ENCODE results near the gene SFN. TPM values are rescaled to one million over a fixed set of nuclear protein-coding genes. Genes with fewer than 3 reads are reported as not detected.

SFN gene
- total and polyA plus RNA-seq, 2 of the 13 experiments (the other 11 are each of a cell fraction or from before 2014, with no cell fraction given), result 4.3 to 5.6 TPM

- TF ChIP-seq FOSL2 (CRISPR knock-in tag; IDR thresholded peaks at IDR 0.05), result peak; percentile 94
- TF ChIP-seq SYNCRIP (IDR thresholded peaks at IDR 0.05; ENCODE audit: insufficient read depth, low read depth, low read length), result no peak
- TF ChIP-seq ZNF850 (CRISPR knock-in tag; conservative IDR thresholded peaks at IDR 0.05), result no peak
- no peak for TF ChIP-seq FOXP1 (IDR thresholded peaks at IDR 0.05)
- no peak for TF ChIP-seq FOXP1 (CRISPR knock-in tag; IDR thresholded peaks at IDR 0.05)
- TF ChIP-seq ZNF276 (CRISPR knock-in tag; IDR thresholded peaks at IDR 0.05; ENCODE audit: low read depth), result 0 out of 2 replicates have a peak, but pooled peaks have one; percentile 27
- no peak for TF ChIP-seq YY1 (IDR thresholded peaks at IDR 0.05; ENCODE audit: insufficient read depth, insufficient replicate concordance, low read depth, low read length)
- no peak; the same call in 1 of the 2 replicates for TF ChIP-seq ADNP (CRISPR knock-in tag; IDR thresholded peaks at IDR 0.05)
- TF ChIP-seq TAF15 (IDR thresholded peaks at IDR 0.05; ENCODE audit: low read depth, low read length, poor library complexity, severe bottlenecking), result no peak
- TF ChIP-seq ZBTB34 (CRISPR knock-in tag; IDR thresholded peaks at IDR 0.05), result no peak
- no peak for TF ChIP-seq RARA (CRISPR knock-in tag; IDR thresholded peaks at IDR 0.05)
- TF ChIP-seq SSRP1 (CRISPR knock-in tag; IDR thresholded peaks at IDR 0.05), result no peak
- peak; percentile 58; the same call in 1 of the 2 replicates for TF ChIP-seq SP5 (CRISPR knock-in tag; IDR thresholded peaks at IDR 0.05; ENCODE audit: borderline replicate concordance, low read depth)
- TF ChIP-seq ZNF766 (CRISPR knock-in tag; IDR thresholded peaks at IDR 0.05; ENCODE audit: borderline replicate concordance), result no peak
- peak; percentile 50; the same call in 1 of the 2 replicates for TF ChIP-seq POLR2AphosphoS5 (IDR thresholded peaks at IDR 0.05; ENCODE audit: low read depth, low read length)
- TF ChIP-seq ZHX1 (CRISPR knock-in tag; IDR thresholded peaks at IDR 0.05; ENCODE audit: low read depth), result no peak
- TF ChIP-seq ZNF646 (CRISPR knock-in tag; IDR thresholded peaks at IDR 0.05), result no peak
Measured at GRCh38 chr1:26862781-26863684, at the start of gene SFN (continued).

Data from HepG2 (cell line).